ENCODE measurements around the gene TMEM87B.

TMEM87B gene

DNA sequence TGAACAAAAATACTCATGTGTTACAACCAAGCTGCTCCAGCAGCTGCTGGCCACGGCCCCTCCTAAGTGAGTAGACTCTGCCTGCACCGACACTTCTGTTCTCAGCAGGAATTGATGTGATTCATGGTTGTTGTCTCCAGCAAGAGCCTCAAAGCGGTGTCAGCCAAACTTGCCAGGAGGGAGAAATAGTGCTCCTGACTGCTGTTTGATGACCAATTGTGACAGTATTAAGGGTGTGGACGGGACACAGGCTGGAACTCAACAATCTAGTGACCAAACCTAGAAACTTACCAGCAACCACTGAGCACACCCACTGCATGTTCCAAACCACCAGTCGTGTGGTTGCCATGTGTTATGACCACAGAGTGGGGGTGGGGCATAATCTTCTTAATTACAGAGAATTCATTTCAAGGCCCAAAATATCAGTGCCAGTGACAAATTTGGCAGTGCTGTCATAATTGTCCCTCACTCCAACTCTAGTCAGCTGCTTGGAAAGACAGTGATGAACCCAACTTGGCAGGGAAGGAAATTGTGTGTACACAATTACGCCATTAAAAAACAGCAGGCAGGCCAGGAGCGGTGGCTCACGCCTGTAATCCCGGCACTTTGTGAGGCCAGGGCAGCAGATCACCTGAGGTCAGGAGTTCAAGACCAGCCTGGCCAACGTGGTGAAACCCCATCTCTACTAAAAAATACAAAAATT is 113.5 kb downstream of the TMEM87B start:
- no peak for DNase-seq (ENCODE audit: low read depth in 2 of 2)

All from activated CD8-positive, alpha-beta memory T cell treated with anti-CD3 and anti-CD28 coated beads for 4 hours (primary cell).